Measurements from ENCODE around the gene MAPK14. TPM values are rescaled to one million over a fixed set of nuclear protein-coding genes. Genes with fewer than 3 reads are reported as not detected.

The MAPK14 gene
- total and polyA plus RNA-seq, 7 donors: 11.8 to 42.0 (median 31.0) TPM

- Histone ChIP-seq H3K4me1 (no peaks in the 10 kb centered on the region), H3K27ac (no peak overlapping the region), H3K9me3 (no peaks in the 10 kb centered on the region), H3K4me3 (no peak overlapping the region), H3K36me3 (ENCODE audit: insufficient read depth in 1 of 2, low read depth in 1 of 2) (peaks cover 0 to 44% of the 10 kb centered on the region in 2 donors), H3K27me3 (ENCODE audit: insufficient read depth in 3 of 3, low read length in 2 of 3) (no peaks in the 10 kb centered on the region)
- TF ChIP-seq CTCF (IDR thresholded peaks at IDR 0.05): no peak
- intact Hi-C loops (cut with DNase I): no loop called here
- 97 to 99% (median 98%) methylated on average over 5 of the region's 5 CpGs for WGBS, 3 donors
- DNase-seq (no peak), ATAC-seq (no peak)
Measured at GRCh38 chr6:36089048-36089447, 61.4 kb downstream of the MAPK14 start.

- peaks cover 4% of the 10 kb centered on the region for H3K4me1 ChIP-seq
- intact Hi-C loops (cut with DNase I): loop anchor here (2.0 to 10.0 kb wide), 2 partner anchors 67 to 169 kb away; partner anchors contain the start of genes MAPK14 (in 1 of the 2) and SRPK1 (in 1 of the 2)
- no peak for ATAC-seq
- H3K27me3 ChIP-seq (ENCODE audit: insufficient read depth in 3 of 3, low read length in 2 of 3): no peaks in the 10 kb centered on the region
- WGBS, 3 donors: 95 to 98% (median 97%) methylated on average over 2 of the region's 2 CpGs
- no peak for TF ChIP-seq CTCF (IDR thresholded peaks at IDR 0.05)
- H3K9me3 ChIP-seq: no peaks in the 10 kb centered on the region
- no peak overlapping the region for H3K4me3 ChIP-seq
- DNase-seq: no peak
- peaks cover 7 to 47% of the 10 kb centered on the region in 2 donors for H3K36me3 ChIP-seq (ENCODE audit: insufficient read depth in 1 of 2, low read depth in 1 of 2)
- H3K27ac ChIP-seq: no peak overlapping the region
Measured at GRCh38 chr6:36094238-36094637, 66.6 kb downstream of the MAPK14 start.

GRCh38 chr6:36094753-36095496 lies 67.3 kb downstream of the MAPK14 start:
- peaks cover 7 to 47% of the 10 kb centered on the region in 2 donors for H3K36me3 ChIP-seq (ENCODE audit: insufficient read depth in 1 of 2, low read depth in 1 of 2)
- DNase-seq: peak; percentile 79 to 90
- peak; percentile 94 to 99 (median 96) for ATAC-seq
- WGBS, 3 donors: 12 to 14% (median 13%) methylated on average over 9 of the region's 9 CpGs
- H3K4me3 ChIP-seq: no peak overlapping the region
- peak; percentile 97 for TF ChIP-seq CTCF (IDR thresholded peaks at IDR 0.05)
- H3K9me3 ChIP-seq: no peaks in the 10 kb centered on the region
- H3K27ac ChIP-seq: peak overlapping the region; percentile 41
- H3K4me1 ChIP-seq: peaks cover 4% of the 10 kb centered on the region
- H3K27me3 ChIP-seq (ENCODE audit: insufficient read depth in 3 of 3, low read length in 2 of 3): no peaks in the 10 kb centered on the region
- intact Hi-C loops (cut with DNase I): loop anchor here (1.0 to 10.0 kb wide), 3 partner anchors 68 to 170 kb away; partner anchors contain the start of genes MAPK14 (in 2 of the 2) and SRPK1 (in 1 of the 2)

- Histone ChIP-seq H3K4me1 (peaks cover 4% of the 10 kb centered on the region), H3K4me3 (no peak overlapping the region), H3K27me3 (ENCODE audit: insufficient read depth in 3 of 3, low read length in 2 of 3) (no peaks in the 10 kb centered on the region), H3K36me3 (ENCODE audit: insufficient read depth in 1 of 2, low read depth in 1 of 2) (peaks cover 7 to 46% of the 10 kb centered on the region in 2 donors), H3K9me3 (no peaks in the 10 kb centered on the region), H3K27ac (no peak overlapping the region)
- no peak for DNase-seq
- ATAC-seq: peak; percentile 13 to 28 (median 18)
- 86 to 90% (median 87%) methylated on average over 8 of the region's 8 CpGs for WGBS, 3 donors
- TF ChIP-seq CTCF (IDR thresholded peaks at IDR 0.05): no peak
- intact Hi-C loops (cut with DNase I): loop anchor here (1.0 to 10.0 kb wide), 3 partner anchors 68 to 171 kb away; partner anchors contain the start of genes MAPK14 (in 2 of the 2) and SRPK1 (in 1 of the 2)
Measured at GRCh38 chr6:36095497-36096391, 68.1 kb downstream of the MAPK14 start.

Measured in psoas muscle (tissue), 8 donors.